ENCODE results near the gene GLIS2. TPM values are rescaled to one million over a fixed set of nuclear protein-coding genes. Genes with fewer than 3 reads are reported as not detected.
A peak's percentile ranks its signal among the peaks of the same experiment; 100 is the strongest.

GLIS2 gene
- total and polyA plus RNA-seq, 4 donors = 0.68 to 1.4 (median 1.1) TPM

DNA sequence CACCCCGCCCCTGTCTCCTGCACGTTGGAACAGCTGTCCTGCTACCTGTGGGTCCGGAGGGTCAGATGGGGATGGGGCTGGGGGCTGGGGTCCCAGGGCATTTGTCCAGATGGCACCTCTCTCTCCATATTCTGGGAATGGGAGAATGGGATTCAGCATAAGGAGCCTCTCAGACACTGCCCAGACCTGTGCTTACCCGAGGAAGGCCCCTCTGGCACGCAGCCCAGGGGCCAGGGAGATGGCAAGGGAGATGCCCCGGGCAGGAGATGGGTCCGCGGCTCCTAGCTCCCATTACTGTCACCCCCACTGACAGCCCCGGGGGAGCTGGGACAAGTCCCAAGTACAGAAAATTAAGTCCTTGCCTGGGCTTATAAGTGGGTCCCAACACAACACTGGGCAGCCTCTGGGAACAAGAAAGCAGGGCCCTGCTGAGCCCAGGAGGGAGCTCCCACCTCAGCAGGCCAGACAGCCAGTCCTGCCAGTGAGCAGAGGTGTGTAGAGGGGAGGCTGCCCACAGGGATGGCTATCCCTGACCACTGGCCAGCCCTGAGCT, 57.6 kb downstream of the GLIS2 start:
- TF ChIP-seq JUND (IDR thresholded peaks at IDR 0.05) (no peak), NR2F2 (IDR thresholded peaks at IDR 0.05) (no peak), FOXA1 (IDR thresholded peaks at IDR 0.05) (no peak), RXRA (IDR thresholded peaks at IDR 0.05) (no peak), RAD21 (IDR thresholded peaks at IDR 0.05) (no peak), YY1 (IDR thresholded peaks at IDR 0.05) (no peak)
- TF ChIP-seq, protein P1, sequence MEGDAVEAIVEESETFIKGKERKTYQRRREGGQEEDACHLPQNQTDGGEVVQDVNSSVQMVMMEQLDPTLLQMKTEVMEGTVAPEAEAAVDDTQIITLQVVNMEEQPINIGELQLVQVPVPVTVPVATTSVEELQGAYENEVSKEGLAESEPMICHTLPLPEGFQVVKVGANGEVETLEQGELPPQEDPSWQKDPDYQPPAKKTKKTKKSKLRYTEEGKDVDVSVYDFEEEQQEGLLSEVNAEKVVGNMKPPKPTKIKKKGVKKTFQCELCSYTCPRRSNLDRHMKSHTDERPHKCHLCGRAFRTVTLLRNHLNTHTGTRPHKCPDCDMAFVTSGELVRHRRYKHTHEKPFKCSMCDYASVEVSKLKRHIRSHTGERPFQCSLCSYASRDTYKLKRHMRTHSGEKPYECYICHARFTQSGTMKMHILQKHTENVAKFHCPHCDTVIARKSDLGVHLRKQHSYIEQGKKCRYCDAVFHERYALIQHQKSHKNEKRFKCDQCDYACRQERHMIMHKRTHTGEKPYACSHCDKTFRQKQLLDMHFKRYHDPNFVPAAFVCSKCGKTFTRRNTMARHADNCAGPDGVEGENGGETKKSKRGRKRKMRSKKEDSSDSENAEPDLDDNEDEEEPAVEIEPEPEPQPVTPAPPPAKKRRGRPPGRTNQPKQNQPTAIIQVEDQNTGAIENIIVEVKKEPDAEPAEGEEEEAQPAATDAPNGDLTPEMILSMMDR (IDR thresholded peaks at IDR 0.05; ENCODE audit: low read depth, low read length, missing input control) = no peak
- TF ChIP-seq, protein P2, sequence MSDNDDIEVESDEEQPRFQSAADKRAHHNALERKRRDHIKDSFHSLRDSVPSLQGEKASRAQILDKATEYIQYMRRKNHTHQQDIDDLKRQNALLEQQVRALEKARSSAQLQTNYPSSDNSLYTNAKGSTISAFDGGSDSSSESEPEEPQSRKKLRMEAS (IDR thresholded peaks at IDR 0.05) = no peak
- peak overlapping the region; percentile 33 to 53 for H3K9ac ChIP-seq (ENCODE audit: low read depth in 1 of 2, low read length in 2 of 2)
- no peaks in the 10 kb centered on the region for H3K27me3 ChIP-seq (ENCODE audit: control insufficient read depth in 4 of 4, insufficient read depth in 4 of 4, low read length in 3 of 4)
- WGBS = 18% methylated on average over 9 of the region's 9 CpGs
- peaks cover 26 to 79% (median 62%) of the 10 kb centered on the region in 4 donors for H3K4me1 ChIP-seq (ENCODE audit: control insufficient read depth in 4 of 4, insufficient read depth in 4 of 4, low read length in 3 of 4)
- no peaks in the 10 kb centered on the region for H3K9me3 ChIP-seq (ENCODE audit: control insufficient read depth in 4 of 4, low read length in 3 of 4)
- DNase-seq (ENCODE audit: low spot score) = no peak
- peak overlapping the region; percentile 24 to 90 (median 55) for H3K4me3 ChIP-seq (ENCODE audit: low read depth in 1 of 3, low read length in 3 of 3)
- peak overlapping the region; percentile 87 to 95 for H3K27ac ChIP-seq (ENCODE audit: low read depth in 1 of 2, low read length in 2 of 2)
- H3K36me3 ChIP-seq (ENCODE audit: control insufficient read depth in 4 of 4, insufficient read depth in 3 of 4, low read depth in 1 of 4, low read length in 3 of 4) = no peaks in the 10 kb centered on the region

DNA sequence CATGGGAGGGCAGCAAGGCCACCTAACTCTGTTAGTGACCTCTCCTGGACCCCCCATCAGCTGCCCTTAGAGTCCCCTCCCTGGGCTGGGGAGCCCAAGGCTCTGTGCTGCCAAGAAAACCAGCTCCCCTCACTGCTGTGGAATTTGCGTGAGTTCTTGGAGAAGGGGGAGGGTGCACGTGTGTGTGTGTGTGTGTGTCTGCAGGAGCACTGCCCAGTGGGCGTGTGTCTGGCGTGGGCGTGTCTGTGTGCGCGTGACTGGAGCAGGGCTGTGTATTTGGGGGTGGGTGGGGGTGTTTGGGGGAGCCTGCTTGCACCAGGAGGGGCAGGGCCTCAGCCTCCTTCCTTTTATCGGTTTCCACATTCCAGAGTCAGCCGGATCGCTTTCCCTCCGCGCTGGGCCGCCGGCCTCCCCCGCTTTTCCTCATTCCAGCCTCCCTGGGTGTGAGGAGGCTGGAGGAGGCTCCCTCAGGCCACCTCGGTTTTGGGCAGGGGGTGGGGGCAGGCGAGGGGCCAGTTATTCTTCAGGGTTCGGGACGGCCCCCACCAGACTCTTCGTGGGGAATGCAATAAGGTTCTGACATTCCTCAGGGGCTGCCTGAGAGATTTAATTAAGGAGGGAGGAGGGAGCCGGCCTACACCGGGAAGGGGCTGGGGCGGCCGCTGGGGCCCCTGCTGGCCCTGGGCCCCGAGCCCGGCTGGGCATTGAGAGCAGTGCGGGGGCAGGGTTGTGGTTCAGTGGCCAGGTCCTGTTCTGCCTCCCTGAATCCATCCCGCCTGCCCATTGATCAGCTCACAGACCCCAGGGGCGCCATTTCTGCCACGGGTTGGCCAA, 58.3 kb downstream of the GLIS2 start:
- Histone ChIP-seq H3K4me3 (ENCODE audit: low read depth in 1 of 3, low read length in 3 of 3) (peak overlapping the region in 2 of 3 donors; percentile 55 to 90), H3K9me3 (ENCODE audit: control insufficient read depth in 4 of 4, low read length in 3 of 4) (no peaks in the 10 kb centered on the region), H3K27ac (ENCODE audit: low read depth in 1 of 2, low read length in 2 of 2) (peak overlapping the region; percentile 87 to 95), H3K9ac (ENCODE audit: low read depth in 1 of 2, low read length in 2 of 2) (peak overlapping the region; percentile 33 to 53), H3K27me3 (ENCODE audit: control insufficient read depth in 4 of 4, insufficient read depth in 4 of 4, low read length in 3 of 4) (no peaks in the 10 kb centered on the region), H3K4me1 (ENCODE audit: control insufficient read depth in 4 of 4, insufficient read depth in 4 of 4, low read length in 3 of 4) (peaks cover 22 to 80% (median 61%) of the 10 kb centered on the region in 4 donors), H3K36me3 (ENCODE audit: control insufficient read depth in 4 of 4, insufficient read depth in 3 of 4, low read depth in 1 of 4, low read length in 3 of 4) (peaks cover 0 to 2% (median 0%) of the 10 kb centered on the region in 4 donors)
- peak in 1 of 2 donors; percentile 2 for TF ChIP-seq RXRA (IDR thresholded peaks at IDR 0.05)
- TF ChIP-seq, protein P1 (IDR thresholded peaks at IDR 0.05; ENCODE audit: low read depth, low read length, missing input control) = no peak
- TF ChIP-seq HNF4G (IDR thresholded peaks at IDR 0.05) = no peak
- TF ChIP-seq SP1 (IDR thresholded peaks at IDR 0.05) = peak; percentile 6
- TF ChIP-seq JUND (IDR thresholded peaks at IDR 0.05) = no peak
- TF ChIP-seq, protein P2 (IDR thresholded peaks at IDR 0.05) = peak; percentile 31
- no peak for TF ChIP-seq TAF1 (conservative IDR thresholded peaks at IDR 0.05)
- no peak for TF ChIP-seq YY1 (IDR thresholded peaks at IDR 0.05)
- TF ChIP-seq, protein P3, sequence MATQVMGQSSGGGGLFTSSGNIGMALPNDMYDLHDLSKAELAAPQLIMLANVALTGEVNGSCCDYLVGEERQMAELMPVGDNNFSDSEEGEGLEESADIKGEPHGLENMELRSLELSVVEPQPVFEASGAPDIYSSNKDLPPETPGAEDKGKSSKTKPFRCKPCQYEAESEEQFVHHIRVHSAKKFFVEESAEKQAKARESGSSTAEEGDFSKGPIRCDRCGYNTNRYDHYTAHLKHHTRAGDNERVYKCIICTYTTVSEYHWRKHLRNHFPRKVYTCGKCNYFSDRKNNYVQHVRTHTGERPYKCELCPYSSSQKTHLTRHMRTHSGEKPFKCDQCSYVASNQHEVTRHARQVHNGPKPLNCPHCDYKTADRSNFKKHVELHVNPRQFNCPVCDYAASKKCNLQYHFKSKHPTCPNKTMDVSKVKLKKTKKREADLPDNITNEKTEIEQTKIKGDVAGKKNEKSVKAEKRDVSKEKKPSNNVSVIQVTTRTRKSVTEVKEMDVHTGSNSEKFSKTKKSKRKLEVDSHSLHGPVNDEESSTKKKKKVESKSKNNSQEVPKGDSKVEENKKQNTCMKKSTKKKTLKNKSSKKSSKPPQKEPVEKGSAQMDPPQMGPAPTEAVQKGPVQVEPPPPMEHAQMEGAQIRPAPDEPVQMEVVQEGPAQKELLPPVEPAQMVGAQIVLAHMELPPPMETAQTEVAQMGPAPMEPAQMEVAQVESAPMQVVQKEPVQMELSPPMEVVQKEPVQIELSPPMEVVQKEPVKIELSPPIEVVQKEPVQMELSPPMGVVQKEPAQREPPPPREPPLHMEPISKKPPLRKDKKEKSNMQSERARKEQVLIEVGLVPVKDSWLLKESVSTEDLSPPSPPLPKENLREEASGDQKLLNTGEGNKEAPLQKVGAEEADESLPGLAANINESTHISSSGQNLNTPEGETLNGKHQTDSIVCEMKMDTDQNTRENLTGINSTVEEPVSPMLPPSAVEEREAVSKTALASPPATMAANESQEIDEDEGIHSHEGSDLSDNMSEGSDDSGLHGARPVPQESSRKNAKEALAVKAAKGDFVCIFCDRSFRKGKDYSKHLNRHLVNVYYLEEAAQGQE (IDR thresholded peaks at IDR 0.05) = no peak
- WGBS = 23% methylated on average over 30 of the region's 30 CpGs
- no peak for DNase-seq (ENCODE audit: low spot score)

Data from liver (tissue), 9 donors.